HG03457 (cell line): ENCODE results near the gene MUC12.

Experiments used
- ATAC-seq: cut with Tn5 transposase; IDR thresholded peaks from one replicate; pipeline ENCODE4 v1.9.1; 2021; ENCODE audit warnings: moderate number of reproducible peaks; ENCODE audit not compliant: unreplicated experiment

The MUC12 gene

DNA sequence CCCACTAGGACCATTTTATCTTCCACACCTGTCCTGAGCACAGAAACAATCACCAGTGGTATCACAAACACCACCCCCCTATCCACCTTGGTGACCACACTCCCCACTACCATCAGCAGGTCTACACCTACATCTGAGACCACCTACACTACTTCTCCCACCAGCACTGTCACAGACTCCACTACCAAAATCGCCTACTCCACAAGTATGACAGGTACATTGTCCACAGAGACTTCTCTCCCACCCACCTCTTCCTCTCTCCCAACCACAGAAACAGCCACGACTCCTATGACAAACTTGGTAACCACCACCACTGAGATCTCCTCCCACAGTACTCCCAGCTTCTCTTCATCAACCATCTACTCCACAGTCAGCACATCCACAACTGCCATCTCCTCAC, 16.7 kb upstream of the MUC12 start:
- ATAC-seq = no peak

DNA sequence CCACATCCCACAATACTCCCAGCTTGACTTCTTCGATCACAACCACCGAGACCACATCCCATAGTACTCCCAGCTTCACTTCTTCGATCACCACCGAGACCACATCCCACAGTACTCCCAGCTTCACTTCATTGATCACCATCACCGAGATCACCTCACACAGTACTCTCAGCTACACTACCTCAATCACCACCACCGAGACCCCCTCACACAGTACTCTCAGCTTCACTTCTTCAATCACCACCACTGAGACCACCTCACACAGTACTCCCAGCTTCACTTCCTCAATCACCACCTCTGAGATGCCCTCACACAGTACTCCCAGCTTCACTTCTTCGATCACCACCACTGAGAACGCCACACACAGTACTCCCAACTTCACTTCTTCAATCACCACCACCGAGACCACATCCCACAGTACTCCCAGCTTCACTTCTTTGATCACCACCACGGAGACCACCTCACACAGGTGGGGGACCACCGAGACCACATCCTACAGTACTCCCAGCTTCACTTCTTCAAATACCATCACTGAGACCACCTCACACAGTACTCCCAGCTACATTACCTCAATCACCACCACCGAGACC, 11.4 kb upstream of the MUC12 start:
- ATAC-seq = no peak

DNA sequence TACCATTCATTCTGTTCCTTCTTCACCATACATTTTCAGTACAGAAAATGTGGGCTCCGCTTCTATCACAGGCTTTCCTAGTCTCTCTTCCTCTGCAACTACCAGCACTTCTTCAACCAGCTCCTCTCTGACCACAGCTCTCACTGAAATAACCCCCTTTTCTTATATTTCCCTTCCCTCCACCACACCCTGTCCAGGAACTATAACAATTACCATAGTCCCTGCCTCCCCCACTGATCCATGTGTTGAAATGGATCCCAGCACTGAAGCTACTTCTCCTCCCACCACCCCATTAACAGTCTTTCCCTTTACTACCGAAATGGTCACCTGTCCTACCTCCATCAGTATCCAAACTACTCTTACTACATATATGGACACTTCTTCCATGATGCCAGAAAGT, 9.5 kb upstream of the MUC12 start:
- no peak for ATAC-seq

- no peak for ATAC-seq
Measured at GRCh38 chr7:100962537-100962936, 6.8 kb upstream of the MUC12 start.

GRCh38 chr7:100963386-100963785, 6.0 kb upstream of the MUC12 start:
- no peak for ATAC-seq

DNA sequence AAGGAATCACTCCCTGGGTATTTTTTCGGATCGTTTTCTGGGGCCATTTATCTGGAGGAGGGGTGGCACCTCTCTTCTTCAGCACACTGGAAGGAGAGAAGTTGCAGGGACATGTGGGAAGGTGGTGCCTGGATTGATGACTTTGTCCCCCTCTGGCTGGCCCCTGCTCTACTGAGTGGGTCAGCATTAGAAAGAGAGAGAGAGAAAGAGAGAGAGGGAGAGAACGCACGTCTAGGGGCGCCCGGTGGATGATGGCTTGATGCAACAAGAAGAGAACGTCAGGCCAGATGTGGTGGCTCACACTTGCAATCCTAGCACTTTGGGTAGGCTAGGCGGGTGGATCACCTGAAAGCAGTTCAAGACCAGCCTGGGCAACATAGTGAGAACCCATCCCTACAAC, 5.5 kb upstream of the MUC12 start:
- ATAC-seq = no peak

GRCh38 chr7:100964630-100965029, 4.7 kb upstream of the MUC12 start:
- no peak for ATAC-seq

DNA sequence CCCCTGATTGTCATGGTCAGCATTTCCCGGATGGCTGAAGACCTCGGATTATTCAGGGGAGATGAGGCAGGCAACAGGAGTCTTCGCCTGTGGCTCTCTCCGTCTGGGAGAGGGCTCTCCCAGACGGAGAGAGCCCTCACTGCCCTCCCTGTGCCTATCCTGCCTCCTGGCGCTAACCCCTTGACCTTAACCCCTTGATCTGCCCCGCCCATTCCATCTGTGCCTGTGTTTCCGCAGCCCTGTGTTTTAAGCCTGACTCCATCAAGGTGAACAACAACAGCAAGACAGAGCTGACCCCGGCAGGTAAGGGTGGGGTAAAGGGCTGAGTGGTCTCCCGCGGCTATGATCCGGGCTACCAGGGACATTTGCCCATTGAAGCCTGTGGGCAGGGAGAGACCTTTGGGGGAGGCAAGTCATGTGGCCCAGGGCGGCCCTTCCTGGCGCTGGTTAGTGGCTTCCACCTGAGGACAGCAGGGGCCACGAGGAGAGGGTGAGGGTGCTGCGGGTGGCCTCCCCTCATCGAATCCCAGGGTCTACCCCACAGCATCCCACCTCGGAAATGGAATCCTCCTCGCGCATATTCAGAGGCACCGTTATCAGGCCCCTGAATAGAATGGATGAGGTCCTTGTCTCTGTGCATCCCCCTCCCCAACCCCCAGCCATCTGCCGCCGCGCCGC, 4.2 kb upstream of the MUC12 start:
- no peak for ATAC-seq

DNA sequence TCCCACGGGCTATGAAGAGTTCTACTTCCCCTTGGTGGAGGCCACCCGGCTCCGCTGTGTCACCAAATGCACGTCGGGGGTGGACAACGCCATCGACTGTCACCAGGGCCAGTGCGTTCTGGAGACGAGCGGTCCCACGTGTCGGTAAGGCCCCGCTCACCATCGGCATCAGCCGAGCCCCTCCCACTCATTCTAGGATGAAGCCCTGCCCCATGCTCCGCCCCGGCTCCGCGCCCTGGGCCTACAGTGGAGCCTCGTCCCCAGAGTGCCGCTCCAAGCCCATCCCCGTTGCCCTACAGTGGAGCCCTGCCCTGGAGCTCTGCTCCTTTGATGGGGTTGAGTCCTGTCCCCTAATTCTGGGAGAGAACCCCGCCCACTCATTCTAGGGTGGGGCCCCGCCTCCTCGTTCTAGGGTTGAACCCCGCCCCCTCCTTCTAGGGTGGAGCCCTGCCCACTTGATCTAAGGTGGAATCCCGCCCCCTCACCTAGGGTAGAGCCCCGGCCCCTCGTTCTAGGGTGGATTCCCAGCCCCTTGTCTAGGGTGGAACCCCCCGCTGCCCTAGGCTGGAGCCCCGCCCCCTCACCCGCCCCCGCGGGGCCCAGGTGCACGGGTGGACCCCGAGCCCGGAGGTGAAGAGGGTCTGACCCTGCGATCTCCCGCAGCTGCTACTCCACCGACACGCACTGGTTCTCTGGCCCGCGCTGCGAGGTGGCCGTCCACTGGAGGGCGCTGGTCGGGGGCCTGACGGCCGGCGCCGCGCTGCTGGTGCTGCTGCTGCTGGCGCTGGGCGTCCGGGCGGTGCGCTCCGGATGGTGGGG, 3.4 kb upstream of the MUC12 start:
- ATAC-seq = no peak

DNA sequence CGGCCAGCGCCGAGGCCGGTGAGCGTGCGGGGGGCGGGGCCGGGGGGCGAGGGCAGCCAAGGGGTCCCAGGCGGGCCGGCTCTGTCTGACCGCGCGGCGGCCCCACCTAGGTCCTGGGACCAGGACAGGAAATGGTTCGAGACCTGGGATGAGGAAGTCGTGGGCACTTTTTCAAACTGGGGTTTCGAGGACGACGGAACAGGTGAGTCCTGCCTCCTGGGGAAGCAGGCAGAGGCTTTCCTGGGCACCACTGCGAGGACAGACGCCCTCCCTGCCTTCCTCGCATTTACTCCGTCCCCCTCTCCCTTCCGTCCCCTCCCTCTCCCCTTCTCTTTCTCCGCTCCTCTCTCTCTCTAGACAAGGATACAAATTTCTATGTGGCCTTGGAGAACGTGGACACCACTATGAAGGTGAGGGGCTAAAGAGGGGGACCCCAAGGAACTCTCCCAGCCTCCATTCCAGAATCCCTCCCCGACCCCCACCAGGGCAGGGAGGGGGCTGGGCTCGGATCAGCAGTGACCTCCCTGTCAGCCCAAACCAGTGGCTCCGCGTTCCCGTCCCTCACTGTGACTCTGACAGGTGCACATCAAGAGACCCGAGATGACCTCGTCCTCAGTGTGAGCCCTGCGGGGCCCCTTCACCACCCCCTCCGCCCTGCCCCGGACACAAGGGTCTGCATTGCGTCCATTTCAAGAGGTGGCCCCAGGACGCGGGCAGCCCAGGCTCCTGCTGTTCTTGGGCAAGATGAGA, 2.6 kb upstream of the MUC12 start:
- ATAC-seq = no peak

DNA sequence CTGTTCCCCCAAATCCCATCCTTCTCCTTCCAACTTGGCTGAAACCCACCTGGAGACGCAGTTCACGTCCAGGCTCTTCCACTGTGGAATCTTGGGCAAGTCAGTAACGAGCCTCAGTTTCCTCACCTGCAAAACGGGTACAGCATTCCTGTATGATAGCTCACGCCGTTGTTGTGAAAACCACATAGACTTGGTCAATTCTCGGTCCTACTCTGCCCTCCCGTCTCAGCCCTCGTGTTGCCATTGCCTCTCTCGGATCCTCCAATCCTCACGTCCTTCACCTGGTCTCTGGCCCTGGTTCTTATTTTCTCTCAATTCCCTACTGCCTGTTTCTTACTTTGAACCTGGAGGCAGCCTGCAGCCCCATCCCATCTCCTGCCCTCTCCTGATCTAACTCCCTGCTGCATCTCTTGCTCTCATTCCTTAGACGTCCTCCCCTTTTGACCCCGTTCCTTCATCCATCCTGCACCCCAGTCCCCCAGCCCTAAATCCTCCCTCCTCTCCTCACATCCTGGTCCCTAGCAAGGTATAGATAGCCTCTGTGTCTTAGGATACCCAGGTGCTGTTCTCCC, 2.0 kb upstream of the MUC12 start:
- no peak for ATAC-seq

DNA sequence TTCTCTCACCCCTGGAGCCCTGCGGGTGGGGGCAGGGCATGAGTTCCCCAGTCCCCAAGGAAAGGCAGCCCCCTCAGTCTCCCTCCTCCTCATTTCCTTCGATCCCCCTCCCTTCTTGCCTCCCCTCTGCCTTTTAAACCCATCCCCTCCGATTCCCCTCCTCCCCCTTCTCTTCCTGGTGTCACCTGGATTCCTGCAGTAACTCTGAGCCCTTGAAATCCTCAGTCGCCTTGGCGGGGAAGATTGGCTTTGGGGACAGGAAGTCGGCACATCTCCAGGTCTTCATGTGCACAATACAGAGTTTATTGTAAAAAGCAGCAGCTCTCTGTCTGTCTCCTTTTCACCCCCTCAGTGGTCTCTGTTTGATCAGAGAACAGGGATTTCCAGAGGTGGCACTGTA, 1.3 kb upstream of the MUC12 start:
- no peak for ATAC-seq

DNA sequence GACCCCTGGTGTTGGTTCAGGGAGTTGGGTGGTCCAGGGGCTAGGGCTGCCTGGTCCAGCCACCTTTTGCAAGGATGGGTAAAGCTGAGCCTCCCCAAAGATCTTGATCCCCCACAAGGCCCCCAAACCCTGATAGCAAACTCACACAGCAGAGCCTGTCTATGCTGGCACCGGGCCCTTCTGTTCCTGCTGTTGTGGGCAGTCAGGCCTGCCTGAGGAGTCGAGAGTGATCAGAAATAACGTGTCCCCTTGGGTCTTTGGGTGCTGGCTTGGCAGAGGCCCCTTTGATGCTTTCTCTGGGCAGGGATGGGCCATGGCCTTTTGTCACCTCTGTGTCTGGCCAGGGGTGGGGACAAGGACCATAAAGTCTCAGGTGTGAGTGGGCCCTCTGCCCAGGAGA, 715 bp upstream of the MUC12 start:
- ATAC-seq = no peak

- no peak for ATAC-seq
Measured at GRCh38 chr7:100971111-100972001, 2.0 kb downstream of the MUC12 start.

DNA sequence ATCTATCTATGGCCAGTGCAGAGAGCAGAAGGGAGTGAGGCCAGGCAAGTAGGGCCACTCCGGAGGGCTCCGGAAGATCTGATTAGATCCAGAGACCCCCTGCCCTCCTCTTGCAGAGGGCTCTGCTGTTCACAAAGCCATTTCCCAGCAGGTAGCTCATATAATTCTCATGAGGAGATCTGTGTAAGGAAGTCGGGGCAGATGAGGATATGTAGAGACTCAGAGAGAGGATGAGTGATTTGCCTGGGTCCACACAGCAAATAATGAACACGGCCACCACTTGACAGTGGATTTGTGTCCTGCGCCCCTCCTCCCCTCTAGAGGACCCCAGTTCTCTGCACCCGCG, 2.6 kb downstream of the MUC12 start:
- ATAC-seq = no peak

DNA sequence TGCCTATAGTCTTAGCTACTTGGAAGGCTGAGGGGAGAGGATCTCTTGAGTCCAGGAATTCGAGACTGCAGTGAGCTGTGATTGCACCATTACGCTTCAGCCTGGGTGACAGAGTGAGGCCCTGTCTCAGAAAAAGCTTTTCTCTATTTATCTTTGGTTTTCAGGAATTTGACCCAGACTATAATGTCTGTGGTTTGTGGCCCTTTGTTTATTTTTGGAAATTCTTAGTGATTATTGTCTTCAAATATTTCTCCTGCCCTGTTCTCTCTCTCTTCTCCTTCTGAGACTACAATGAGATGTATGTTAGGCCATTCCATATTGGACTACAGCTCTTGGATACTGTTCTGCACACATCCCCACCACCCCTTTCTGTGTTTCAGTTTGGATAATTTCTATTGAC, 4.7 kb downstream of the MUC12 start:
- no peak for ATAC-seq

GRCh38 chr7:100975371-100975821, 6.0 kb downstream of the MUC12 start:
- ATAC-seq = no peak

DNA sequence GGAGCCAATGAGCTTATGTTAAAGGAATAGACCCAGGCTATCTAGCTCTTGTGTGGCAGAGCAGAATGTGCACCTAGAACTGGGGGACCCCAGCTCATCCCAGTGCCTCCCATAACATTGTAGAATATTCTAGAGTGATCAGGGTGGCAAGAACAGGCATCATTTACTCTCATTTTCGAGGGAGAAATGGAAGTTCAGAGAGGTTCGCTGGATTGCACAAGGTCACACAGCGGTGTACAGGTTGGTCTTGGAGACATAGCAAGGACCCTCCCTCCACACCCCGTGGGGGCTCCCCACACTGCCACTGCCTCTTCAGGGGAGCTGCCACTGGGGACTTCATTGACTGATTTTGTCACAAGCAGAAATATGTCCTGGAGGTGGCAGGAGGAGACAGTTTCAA, 8.9 kb downstream of the MUC12 start:
- ATAC-seq = no peak

DNA sequence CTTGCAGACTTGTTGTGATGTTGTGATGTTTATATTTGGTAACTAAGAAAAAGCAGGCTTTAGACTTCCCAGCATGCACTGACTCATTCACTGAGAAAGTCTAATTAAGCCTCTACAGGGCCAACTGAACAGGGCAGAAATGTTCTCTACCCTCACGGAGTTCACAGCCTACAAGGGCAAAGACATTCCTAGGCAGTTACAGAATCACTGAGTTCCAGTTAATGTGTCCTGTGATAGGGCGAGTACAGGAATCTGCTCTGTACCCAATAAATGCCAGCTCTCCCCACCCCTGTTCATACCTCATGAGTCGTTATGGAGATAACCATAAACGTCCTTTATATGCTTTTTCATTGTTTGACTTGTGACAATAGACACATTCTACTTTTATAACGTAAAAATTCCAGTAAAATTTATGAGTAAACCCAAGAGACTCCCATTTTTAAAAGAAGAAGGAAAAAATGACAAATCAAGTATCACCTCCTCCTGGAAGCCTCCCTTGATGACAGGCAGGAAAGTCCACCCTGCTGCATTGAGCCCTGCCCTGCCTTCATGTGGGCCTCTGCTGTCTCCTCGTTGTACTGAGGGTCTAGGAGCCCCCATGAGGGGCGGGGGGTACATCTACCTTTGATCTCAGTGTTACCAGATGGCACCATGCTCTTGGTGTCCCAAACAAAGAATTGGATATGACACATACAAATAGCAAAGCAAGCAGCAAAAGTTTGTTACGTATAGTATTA, 14.3 kb downstream of the MUC12 start:
- ATAC-seq = no peak
